ENCODE measurements around the gene JARID2.

Gene JARID2

DNA sequence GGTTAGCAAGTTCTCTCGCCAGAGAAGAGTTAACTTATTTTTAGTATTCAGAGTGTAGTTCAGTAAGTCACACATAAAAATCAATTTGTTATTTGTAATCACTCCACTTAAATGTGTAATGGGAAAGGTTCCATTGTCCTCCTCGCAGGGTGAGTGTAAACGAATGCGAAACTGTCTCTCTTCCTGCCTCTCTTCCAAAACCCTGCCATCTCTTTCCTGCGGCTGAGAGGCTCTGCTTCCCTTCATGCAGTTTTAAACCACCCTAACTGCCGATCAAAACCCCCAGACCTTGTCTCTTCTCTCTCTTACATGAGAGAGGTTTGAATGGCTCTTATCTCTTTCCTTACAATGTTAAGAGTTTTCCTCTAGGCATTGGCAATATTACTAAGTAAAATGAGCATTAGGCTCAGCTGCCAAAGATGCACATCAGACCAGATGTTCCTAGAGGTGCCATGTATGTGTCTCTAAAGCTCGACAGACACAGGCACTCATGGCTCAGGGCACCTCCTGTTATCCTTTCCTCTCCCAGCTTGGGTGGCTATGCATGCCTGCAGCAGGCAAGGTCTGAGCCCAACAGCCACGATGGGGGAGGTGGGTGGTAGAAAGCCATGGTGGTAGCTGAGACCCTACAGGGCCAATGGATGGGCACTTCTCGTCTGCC, 91.2 kb downstream of the JARID2 start:
- DNase-seq (ENCODE audit: low read depth): no peak

DNA sequence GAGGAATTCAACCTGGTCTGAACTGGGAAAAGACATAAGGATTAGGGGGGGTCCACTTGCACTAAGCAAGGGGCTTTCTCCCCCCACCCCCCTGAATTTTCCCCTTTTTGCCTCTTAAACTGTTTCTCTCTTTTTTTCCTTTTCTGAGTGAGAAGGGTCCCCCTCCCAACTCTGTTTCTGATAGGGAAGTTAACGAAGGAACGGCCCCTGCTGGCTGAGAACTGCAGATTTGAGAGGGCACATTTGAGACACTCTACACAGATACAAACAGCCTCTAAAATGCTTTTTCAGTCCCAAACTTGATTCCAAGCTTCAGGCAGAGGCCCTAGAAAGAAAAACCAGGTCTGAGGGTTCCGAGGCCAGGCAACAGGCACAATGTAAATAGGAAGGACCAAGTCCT, 91.7 kb downstream of the JARID2 start:
- DNase-seq (ENCODE audit: low read depth): no peak

DNA sequence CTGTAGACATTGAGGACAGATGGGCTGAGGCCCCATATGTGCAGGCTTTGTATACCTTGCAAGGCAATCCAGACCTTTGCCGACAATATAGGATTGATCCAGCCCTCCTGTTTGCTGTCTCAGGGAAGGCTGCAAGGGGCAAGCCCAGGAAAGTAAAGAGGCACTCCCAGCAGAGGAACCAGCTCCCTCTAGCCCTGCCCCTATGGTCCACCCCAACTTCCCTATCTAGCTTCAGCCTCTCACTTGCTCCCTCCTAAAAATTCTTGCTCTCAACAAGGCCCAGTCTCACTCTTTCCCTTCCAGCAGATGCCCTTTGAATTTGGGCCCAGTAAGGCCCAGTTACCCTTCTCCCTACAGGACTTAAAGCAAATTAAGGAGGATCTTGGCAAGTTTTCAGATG, 92.6 kb downstream of the JARID2 start:
- no peak for DNase-seq (ENCODE audit: low read depth)

DNA sequence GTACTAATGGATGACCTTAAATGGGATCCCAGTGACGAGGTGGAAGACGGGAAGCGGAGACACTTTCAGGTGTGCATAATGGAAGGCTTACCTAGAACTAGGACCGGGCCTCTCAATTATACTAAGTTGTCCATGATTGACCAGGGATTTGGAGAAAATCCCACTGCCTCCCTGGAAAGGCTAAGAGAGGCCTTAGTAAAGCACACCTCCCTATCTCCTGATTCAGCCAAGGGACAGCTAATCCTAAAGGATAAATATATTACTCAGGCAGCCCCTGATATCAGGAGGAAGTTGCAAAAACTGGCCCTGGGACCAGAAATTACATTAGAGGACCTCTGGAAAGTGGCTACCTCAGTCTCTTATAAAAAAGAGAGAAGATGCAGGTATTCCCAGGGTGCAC, 93.2 kb downstream of the JARID2 start:
- no peak for DNase-seq (ENCODE audit: low read depth)

DNA sequence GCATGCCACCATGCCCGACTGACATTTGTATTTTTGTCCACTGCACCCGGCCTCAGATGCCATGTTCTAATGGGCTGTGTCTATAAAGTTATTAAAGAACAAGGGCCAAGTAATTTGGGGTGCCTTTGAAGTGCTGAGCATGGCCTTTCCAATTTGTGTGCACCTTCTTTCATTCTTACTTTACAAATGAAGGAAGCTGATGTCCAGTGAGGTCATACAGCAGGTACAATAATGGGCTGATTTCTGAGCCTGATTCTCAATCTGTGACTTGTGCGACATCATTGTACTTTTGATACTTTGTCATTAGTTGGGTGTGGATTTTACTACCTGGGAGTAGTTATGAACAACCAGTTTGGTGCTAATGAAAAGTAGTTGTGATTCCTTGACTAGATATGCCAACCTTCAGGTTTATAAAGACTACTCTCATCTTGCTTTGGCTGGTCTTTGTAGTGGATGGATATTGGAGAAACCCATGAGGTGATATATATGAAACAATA, 94.3 kb downstream of the JARID2 start:
- no peak for DNase-seq (ENCODE audit: low read depth)

DNA sequence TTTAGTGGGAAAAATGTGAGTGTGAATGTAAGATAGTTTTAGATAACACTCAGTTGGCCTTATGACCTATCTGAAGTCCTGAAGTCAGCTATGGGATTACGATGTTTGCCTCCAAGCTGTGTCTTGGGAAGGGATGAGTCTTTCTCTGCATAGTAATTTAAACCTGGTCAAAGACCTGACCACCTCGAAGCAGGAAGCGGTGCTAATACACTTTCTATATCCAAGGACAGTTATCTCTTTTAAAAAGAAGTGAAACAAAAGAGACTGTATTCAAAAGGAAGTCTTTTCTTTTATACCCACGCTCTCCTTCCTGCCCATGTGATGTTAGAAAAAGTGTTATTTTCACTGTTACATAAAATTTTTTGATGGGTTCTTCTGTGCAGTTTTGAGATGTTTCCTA, 94.9 kb downstream of the JARID2 start:
- no peak for DNase-seq (ENCODE audit: low read depth)

DNA sequence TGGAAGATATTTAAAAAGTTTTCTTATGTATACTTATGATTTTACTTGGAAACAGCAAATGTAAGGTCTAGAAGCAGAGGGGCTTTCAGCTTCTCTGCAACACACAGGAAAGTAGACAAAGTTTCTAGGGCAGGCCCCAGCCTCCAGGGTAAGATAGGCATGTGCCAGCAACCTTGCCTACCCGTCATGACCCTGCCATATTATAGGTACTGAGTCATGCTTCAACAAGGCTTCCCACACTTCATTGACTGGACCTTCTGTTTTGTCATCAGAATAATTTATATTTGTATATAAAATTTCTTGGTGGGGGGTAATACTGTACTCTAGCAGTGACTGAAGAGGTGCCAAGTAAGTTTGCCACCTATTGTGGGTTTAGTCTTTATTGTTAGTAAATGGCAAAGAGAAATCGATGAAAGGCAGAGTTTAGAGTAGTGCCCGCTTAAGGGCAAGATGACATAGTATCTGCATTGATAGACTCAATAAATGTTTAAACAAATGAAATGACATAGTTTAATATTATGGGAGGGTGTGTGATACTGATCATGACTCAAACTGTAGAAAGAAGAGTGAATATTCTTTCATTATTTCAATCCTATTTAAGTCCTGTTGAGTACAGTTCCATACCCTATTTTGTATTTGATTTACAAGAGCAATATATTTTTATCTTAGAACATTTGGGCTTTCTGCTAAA, 95.6 kb downstream of the JARID2 start:
- DNase-seq (ENCODE audit: low read depth): no peak

DNA sequence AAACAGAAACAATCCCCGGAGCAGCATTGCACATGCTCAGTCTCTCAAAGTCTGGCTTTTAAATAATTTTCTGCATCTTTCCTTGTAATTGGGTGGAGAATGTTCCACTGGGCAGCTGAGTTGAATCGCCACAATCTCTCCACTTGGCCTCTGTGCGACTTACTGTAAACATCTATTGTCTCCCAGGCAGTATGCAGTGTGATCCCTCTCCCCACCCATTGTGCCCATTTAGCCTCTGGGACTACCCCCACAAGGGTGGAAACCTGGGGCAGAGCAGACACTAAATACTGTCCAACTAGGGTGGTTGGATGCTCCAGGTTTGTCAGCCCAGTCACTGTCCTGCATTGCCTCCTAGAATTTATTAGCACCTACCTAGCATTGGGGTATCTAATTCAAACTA, 96.2 kb downstream of the JARID2 start:
- DNase-seq (ENCODE audit: low read depth): no peak

DNA sequence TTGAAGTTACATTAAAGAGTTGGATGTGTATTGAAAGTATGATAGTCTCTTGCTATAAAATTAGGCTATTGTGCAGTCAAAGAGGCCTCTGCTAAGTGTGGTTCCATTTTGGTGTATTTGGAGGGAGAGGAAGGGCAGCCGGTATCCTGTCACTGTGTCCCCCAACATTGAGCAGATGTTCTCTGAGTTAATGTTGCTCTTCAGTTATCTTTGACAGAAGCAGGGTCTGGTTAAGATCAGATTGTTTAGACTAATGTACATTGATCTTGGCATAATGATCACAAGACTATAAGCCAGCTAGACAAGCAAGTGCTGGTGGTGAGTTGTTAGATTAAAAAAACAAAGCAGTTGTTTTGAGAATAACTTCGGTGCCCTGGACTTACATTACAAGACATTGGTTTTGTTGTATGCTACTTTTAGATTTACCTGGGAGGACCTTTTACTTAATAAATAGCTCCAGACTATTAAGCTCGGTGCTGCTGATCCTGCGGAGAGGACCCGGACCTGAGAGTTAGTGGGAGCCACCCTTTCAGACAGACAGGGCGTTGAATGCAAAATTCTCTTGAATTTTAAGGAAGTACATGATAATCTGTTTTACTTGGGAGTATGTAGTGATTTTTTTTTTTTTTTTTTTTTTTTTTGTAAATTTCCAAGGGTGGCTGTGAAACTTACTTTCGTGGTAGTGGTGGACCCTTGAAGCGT, 97.8 kb downstream of the JARID2 start:
- DNase-seq (ENCODE audit: low read depth): no peak

DNA sequence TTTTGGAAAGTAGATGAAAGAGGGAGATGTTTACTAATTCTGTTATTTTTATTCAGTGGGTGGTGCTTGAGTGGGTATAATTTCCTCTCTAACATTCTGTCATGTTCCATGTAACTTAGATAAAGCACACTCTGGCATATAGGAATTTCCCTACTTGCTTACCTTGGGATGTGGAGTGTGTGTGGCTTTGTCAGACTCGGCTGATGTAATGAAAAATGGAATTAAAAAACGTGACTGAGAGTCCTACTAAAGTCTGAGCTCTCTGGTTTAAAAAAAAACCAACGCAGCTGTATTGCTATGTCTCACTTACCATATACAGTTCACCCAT, 98.3 kb downstream of the JARID2 start:
- DNase-seq (ENCODE audit: low read depth): no peak

DNA sequence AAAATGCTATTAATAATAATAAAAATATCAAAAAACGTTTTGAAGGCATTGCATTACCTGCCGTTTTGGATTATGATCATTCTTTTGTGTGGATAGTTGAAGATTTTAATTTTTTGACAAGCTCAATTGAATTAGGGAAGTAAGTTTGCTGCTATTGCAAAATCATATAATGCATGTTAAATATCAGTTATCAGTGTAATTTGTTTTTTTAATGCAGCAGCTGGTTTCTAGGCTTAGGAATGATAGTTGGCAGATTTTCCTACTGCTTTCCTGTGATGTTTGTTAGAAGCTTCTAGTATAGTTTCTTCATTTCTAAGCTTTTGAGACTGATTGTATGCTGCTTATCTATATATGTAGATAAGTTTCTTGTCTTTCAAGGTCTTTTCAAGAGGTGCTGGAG, 99.0 kb downstream of the JARID2 start:
- no peak for DNase-seq (ENCODE audit: low read depth)

DNA sequence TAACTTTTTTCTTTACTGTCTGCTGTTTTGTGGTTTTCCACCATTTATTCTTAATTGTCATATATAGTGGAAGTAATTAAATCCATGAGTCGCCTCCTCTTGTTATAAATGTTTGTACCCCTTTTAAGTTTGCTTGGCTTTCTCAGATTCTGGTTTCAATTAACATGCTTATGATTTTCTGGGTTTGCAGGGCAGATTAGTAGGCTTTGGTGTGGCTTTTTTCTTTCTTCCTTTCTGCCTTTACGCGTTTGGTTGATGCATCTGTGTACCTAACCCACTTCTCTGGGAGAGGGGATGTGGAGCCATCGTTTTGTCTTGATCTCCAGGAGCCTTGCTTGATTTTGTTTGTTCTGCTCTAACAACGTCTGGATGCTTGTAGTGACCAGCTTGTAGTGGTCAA, 100.4 kb downstream of the JARID2 start:
- DNase-seq (ENCODE audit: low read depth): no peak

DNA sequence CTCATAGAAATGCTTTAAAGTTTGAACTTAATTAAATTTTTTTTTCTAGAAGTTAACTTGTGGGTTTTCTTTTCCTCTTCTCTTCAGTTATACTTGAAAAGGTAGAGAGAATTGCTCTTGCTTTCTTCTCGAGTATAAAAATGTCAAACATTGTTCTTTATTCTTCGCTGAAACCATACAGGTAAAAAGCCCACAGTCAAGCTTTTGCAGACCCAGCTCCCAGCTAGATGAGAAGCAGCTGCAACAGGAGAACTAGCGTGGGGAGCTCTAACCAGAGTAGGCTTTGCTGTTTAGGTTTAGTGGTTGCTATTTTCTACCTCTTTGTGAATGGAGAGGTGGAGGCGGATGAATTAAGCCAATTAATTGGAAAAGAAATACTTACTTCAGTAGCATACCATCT, 102.7 kb downstream of the JARID2 start:
- no peak for DNase-seq (ENCODE audit: low read depth)

DNA sequence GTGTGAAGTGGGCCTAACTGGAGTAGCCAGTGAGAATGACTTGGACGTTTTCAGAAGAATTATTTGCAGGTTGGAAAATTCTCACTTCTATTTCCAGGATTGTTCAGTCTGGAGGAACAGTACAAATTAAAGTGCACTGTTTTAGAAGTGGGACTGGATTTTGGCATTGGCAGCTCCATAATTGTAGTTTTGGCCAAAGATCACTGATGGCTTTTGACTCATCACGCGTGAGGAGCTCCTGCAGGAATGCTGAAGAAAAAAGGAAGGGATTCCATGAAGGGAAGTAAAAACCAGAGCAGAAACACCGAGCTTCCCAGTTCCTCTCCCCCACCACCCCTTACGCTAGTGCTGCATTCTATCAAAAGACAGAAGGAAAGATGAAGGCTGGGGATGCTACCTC, 103.5 kb downstream of the JARID2 start:
- no peak for DNase-seq (ENCODE audit: low read depth)

DNA sequence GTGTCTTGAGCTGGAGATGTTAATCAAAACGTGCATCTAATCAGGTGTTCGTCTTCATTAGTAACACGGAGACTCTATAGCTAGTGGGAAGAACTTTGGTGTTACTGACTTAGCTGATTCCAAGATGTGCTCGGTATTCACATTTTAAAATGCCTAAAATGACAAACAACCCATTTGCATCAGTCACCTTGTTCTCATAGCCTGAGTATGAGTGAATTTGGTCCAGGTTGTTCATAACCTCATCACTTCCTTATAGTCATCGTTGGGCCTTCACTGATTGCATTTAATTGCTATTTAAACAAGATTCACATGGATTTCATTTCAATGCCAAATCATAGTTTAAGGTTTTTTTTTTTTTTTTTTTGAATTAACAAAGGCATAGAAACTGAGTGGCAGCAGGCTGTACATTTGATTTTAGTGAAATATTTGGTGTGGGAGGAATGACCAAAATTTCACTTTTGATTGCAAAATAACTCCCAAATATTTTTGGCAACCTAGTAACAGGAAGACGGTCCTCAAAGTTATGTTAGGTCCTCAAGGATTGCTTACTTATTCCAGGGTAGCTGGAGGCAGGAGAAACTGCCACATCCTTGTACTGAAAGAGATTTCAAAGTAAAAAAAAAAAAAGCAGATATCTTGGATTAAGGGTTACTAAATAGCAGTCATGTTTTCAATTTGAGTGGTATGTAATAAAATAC, 104.7 kb downstream of the JARID2 start:
- DNase-seq (ENCODE audit: low read depth): no peak

DNA sequence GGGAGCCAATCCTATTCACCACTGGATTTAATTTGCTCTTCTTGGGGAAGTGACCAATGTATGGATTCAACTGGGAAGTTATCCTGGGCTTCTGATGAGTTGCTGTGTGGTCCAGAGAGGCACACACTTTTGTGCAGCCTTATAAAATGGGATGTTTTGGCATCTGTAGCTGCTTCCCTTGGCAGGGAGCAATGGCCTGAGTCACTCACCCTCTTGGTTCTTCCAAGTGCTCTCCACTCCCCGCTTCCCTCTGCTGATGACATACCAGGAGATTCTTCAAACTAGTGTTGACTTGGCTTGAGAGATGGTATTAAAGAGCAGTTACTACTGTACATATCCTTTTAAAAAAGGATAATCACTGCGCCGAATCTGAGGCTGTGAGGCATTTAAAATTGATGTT, 105.8 kb downstream of the JARID2 start:
- DNase-seq (ENCODE audit: low read depth): peak; percentile 76

DNA sequence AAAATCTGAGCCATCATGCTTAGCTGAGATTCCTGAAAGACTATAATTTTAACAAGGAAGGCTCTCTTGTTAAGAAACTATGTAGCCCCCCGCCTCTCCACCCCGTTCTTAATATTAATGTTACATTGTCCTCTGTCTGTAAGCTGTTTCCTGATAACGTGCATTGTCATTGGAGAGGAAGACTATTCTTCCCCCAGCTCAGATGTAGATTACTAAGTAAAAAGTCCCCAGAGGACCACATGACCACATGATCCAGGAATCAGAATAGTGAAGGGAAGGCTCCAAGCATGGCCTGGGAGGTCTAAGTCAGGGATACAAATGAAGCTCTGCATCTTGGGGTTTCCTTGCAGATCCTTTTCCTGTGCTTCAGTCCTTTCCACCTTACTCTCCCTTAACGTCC, 106.4 kb downstream of the JARID2 start:
- DNase-seq (ENCODE audit: low read depth): no peak

DNA sequence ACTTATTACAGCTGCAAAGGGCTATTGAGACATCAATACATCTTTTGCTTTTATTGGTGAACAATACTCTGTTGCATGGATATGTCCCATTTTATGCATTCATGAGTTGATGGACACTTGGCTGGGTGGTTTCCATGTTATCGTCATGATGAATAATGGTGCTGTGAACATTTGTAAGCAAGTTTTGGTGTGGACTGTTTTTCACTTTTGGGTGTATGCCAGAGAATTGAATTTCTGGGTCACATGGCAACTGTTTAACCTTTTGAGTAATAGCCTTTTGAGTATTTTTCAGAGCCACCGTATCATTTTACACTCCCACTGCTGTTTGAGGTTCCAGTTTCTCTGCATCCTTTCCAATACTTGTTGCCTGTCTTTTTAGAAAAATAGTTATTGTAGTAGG, 107.0 kb downstream of the JARID2 start:
- DNase-seq (ENCODE audit: low read depth): no peak

DNA sequence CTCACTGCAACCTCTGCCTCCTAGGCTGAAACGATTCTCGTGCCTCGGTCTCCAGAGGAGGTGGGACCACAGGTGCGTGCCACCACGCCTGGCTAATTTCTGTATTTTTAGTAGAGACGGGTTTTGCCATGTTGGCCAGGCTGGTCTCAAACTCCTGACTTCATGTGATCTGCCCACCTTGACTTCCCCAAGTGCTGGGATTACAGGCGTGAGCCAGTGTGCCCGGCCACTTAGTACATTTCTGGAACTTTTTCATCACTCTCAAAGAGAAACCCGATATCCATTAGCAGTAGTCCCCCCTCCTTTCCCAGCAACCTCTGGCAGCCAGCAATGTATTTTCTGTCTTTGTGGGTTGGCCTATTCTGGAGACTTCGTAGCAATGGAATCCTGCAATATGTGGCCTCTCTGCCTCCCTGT, 109.8 kb downstream of the JARID2 start:
- no peak for DNase-seq (ENCODE audit: low read depth)

DNA sequence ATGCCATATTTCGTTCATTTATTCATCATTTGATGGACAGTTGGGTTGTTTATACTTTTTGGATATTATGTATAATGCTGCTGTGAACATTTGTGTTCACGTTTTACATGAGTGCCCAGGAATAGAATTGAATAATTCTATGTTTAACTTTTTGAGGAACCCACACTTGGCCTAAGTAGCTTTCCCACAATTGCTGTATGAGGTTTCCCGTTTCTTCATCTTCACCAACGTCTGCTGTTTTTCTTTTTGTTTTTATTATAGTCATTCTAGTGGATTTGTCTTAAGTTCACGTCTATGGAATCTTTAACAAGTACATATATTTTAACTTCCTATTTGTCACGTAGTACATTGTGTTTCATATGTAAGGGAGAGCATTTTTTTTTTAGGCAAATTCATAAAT, 110.3 kb downstream of the JARID2 start:
- no peak for DNase-seq (ENCODE audit: low read depth)

DNA sequence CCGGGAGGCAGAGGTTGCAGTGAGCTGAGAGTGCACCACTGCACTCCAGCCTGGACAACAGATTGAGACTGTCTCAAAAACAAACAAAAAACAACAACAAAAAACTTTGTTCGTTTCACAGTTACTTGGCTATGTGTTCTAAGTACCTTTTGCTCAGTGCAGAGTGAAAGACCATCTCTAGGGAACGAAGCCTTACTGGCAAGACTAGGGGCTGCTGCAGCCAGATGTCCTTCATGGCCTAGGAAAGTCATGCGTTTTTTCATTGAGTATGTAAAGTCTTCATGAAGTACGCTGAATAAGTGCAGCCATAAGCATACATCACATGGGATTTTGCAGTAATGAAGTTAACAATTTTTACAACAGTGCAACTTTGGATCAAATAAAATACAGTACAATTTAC, 111.1 kb downstream of the JARID2 start:
- DNase-seq (ENCODE audit: low read depth): no peak

DNA sequence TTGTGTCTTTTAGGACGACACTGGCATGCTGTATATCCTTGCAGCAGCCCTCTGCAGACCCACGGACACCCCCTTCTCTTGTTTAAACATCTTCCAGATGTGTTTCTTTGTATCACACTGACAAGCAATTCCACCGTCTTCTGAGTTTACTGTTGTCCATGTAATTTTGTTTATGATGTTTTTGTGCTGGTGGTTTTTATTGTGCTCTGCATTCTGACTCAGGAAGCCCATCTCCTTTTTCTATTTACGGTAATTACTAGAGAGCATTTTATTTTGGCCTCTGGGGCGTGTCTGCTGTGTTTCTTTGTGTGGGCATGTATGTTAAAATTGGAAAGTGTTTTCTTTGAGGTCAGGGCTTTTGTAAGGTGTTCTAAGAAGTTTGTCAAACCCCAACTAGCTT, 111.9 kb downstream of the JARID2 start:
- DNase-seq (ENCODE audit: low read depth): no peak
